ENCODE data around the gene PUDP.

GRCh38 chrX:7168371-7168770 is 20.4 kb upstream of the PUDP start:
- TF ChIP-seq TAF1 (IDR thresholded peaks at IDR 0.05; ENCODE audit: borderline replicate concordance, low read depth, low read length): no peak
- TF ChIP-seq POLR2A (IDR thresholded peaks at IDR 0.05; ENCODE audit: low read depth, low read length): no peak
- TF ChIP-seq POLR2AphosphoS5 (IDR thresholded peaks at IDR 0.05; ENCODE audit: low read depth, low read length): no peak

Measured in GM12892 (cell line).